Adrenal gland (tissue), 12 donors: Measurements from ENCODE around the gene DCBLD1. TPM values are rescaled to one million over a fixed set of nuclear protein-coding genes. Genes with fewer than 3 reads are reported as not detected.

Source experiments
- DNase-seq, 7 donors: peaks; one replicate each; pipeline ENCODE4 v3.0.0-alpha.2; 2019 to 2020
- H3K27ac ChIP-seq, 5 donors: fragments of 200-600 bp; sonication (generic) in 4 of 5; 1 replicate in 3 of 5; 2 replicates in 2 of 5; pipeline versions ENCODE4 v1.5.1 to v1.8.0; 2016 to 2020; ENCODE audit warnings: mild to moderate bottlenecking in 1 of 5
- H3K27me3 ChIP-seq: fragments of 200-600 bp; 2 replicates; pipeline ENCODE4 v1.8.0; 2021
- H3K36me3 ChIP-seq, 2 donors: fragments of 200-600 bp; replicated peaks in 1 of 2; 1 replicate in 1 of 2; 2 replicates in 1 of 2; pipeline versions ENCODE4 v1.5.1 to v1.8.0; 2018 to 2022
- H3K4me1 ChIP-seq, 2 donors: fragments of 200-600 bp; replicated peaks in 1 of 2; 1 replicate in 1 of 2; 2 replicates in 1 of 2; pipeline versions ENCODE4 v1.5.1 to v1.8.0; 2018 to 2021
- H3K4me3 ChIP-seq, 4 donors: fragments of 200-600 bp; sonication (generic) in 3 of 4; one replicate each; pipeline ENCODE4 v1.5.1; 2016 to 2018
- H3K9me3 ChIP-seq, 3 donors: fragments of 200-600 bp; sonication (generic) in 1 of 3; replicated peaks in 1 of 3; 1 replicate in 2 of 3; 2 replicates in 1 of 3; pipeline versions ENCODE4 v1.5.1 to v1.8.0; 2016 to 2021
- CTCF ChIP-seq, 6 experiments: fragments of 450-650 bp in 4 of 6; fragments of 200-600 bp in 2 of 6; sonication (generic) in 1 of 6; IDR thresholded peaks; 1 replicate in 5 of 6; 2 replicates in 1 of 6; pipeline versions ENCODE4 v1.5.1 to v1.8.0; 2016 to 2021; ENCODE audit warnings: antibody characterized with exemption in 6 of 6, mild to moderate bottlenecking in 2 of 6, moderate library complexity in 1 of 6
- POLR2A ChIP-seq, 2 donors: fragments of 450-650 bp; IDR thresholded peaks; one replicate each; pipeline ENCODE4 v1.6.1; 2017; ENCODE audit warnings: antibody characterized with exemption in 2 of 2, mild to moderate bottlenecking in 2 of 2, moderate library complexity in 1 of 2
- WGBS, 4 donors: extraction: QIAGEN DNeasy Blood & Tissue Kit in 2 of 4; methylation state at CpG; one replicate each; pipeline versions ENCODE4 v1.1.5 to v1.1.7; 2013 to 2017; 5-methylcytosine and 5-hydroxymethylcytosine counted together
- intact Hi-C, 2 donors: fragments of 100-400 bp; cut with DNase I; formaldehyde crosslinking; loops; one replicate each; pipeline versions ENCODE4 v1.14.1 to v1.15.0; 2022 to 2023
- polyA plus RNA-seq, 3 donors: library from polyadenylated mRNA; stranded (reverse); fragments of 200-250 nt in 2 of 3; fragments of 350-450 nt in 1 of 3; fragmentation: Illumina TruSeq in 1 of 3; extraction: RNeasy Lipid Tissue Mini Kit (QIAGEN cat#74804) in 1 of 3; gene quantifications; one replicate each; pipeline ENCODE4 v1.2.3, GENCODE V29; 2013 to 2014
- total RNA-seq, 9 donors: library from RNA; depleted of rRNA in 4 of 9; stranded (reverse); fragments of >200 nt in 4 of 9; fragments of 120-200 nt in 1 of 9; fragmentation: NEBNext Ultra II Directional in 1 of 9; extraction: Animal tissue kit (Norgen Biotek cat#: 25700) in 1 of 9; gene quantifications; one replicate each; pipeline versions ENCODE4 v1.1.0 to v1.2.4, GENCODE V29; 2013 to 2023
- donor health status: healthy with polysubstance abuse.
- donor health status: Bipolar disorder and iron deficiency.
- donor health status: DM: yes; HTN: yes; CAD: no.
- donor health status: DM: no; HTN: no; CAD: no.
- donor health status: DM: no; HTN: no; CAD: no.
- donor health status: DM: yes; HTN: yes; CAD: no.

Gene DCBLD1
- total and polyA plus RNA-seq, 12 donors = 4.2 to 17.1 (median 6.6) TPM

- peaks cover 0 to 5% of the 10 kb centered on the region in 2 donors for H3K36me3 ChIP-seq
- H3K27me3 ChIP-seq = no peaks in the 10 kb centered on the region
- TF ChIP-seq POLR2A (IDR thresholded peaks at IDR 0.05) = no peak
- TF ChIP-seq CTCF (IDR thresholded peaks at IDR 0.05) = no peak
- peaks cover 0 to 7% of the 10 kb centered on the region in 2 donors for H3K4me1 ChIP-seq
- H3K27ac ChIP-seq = no peak overlapping the region
- WGBS, 4 donors = 88 to 93% (median 91%) methylated on average over 7 of the region's 7 CpGs
- no peaks in the 10 kb centered on the region for H3K9me3 ChIP-seq
- no peak for DNase-seq
- no peak overlapping the region for H3K4me3 ChIP-seq
- intact Hi-C loops = no loop called here
These were observed 22.1 kb downstream of the DCBLD1 start for GRCh38 chr6:117504478-117505144.

GRCh38 chr6:117505311-117505710, 22.8 kb downstream of the DCBLD1 start:
- Histone ChIP-seq H3K36me3 (peaks cover 0 to 5% of the 10 kb centered on the region in 2 donors), H3K4me1 (peaks cover 0 to 7% of the 10 kb centered on the region in 2 donors), H3K27ac (no peak overlapping the region), H3K9me3 (no peaks in the 10 kb centered on the region), H3K4me3 (no peak overlapping the region), H3K27me3 (no peaks in the 10 kb centered on the region)
- no peak for DNase-seq
- intact Hi-C loops = no loop called here
- 76 to 87% (median 82%) methylated on average over 4 of the region's 4 CpGs for WGBS, 4 donors
- TF ChIP-seq POLR2A (IDR thresholded peaks at IDR 0.05) (no peak), CTCF (IDR thresholded peaks at IDR 0.05) (no peak)

GRCh38 chr6:117506180-117506835, 23.8 kb downstream of the DCBLD1 start:
- WGBS, 4 donors = 68 to 96% (median 82%) methylated on average over 3 of the region's 3 CpGs
- no peak overlapping the region for H3K4me3 ChIP-seq

More at GRCh38 chr6:117506180-117506835, 23.8 kb downstream of the DCBLD1 start:
- Histone ChIP-seq H3K36me3 (peaks cover 0 to 5% of the 10 kb centered on the region in 2 donors), H3K4me1 (peaks cover 0 to 7% of the 10 kb centered on the region in 2 donors), H3K27ac (no peak overlapping the region), H3K9me3 (no peaks in the 10 kb centered on the region), H3K27me3 (no peaks in the 10 kb centered on the region)
- intact Hi-C loops = no loop called here
- TF ChIP-seq CTCF (IDR thresholded peaks at IDR 0.05) (no peak), POLR2A (IDR thresholded peaks at IDR 0.05) (no peak)
- DNase-seq = no peak
